ENCODE measurements around the gene UBE2G2. TPM values are rescaled to one million over a fixed set of nuclear protein-coding genes. Genes with fewer than 3 reads are reported as not detected.

UBE2G2 gene
- total and polyA plus RNA-seq, 2 donors (not counting 3 experiments of a cell fraction or from before 2014, with no cell fraction given), result 95.0 to 114 TPM

GRCh38 chr21:44837537-44837936 lies 35.9 kb upstream of the UBE2G2 start:
- no TSS peak for BruUV-seq (replicated peaks)
- Histone ChIP-seq H4K20me1 (replicated peaks; ENCODE audit: control insufficient read depth, extremely low read depth, insufficient read depth, low read length) (no peaks in the 10 kb centered on the region), H3K9me1 (replicated peaks; ENCODE audit: control insufficient read depth, extremely low read depth, insufficient read depth, low read length) (no peaks in the 10 kb centered on the region), H3K79me2 (ENCODE audit: control insufficient read depth, insufficient read depth, low read length) (no peaks in the 10 kb centered on the region), H3K36me3 (ENCODE audit: control insufficient read depth in 2 of 2, extremely low read depth in 1 of 2, insufficient read depth in 2 of 2, low read length in 2 of 2) (no peaks in the 10 kb centered on the region), H3K27ac (ENCODE audit: insufficient read depth, low read depth, low read length) (no peak overlapping the region), H3K4me2 (ENCODE audit: insufficient read depth, low read length) (no peak overlapping the region), H2AFZ (ENCODE audit: low read depth, low read length) (no peak overlapping the region), H3K9ac (replicated peaks; ENCODE audit: extremely low read depth, insufficient read depth, low read length) (no peak overlapping the region), H3K27me3 (ENCODE audit: control insufficient read depth in 2 of 2, insufficient read depth in 2 of 2, low read length in 2 of 2) (no peaks in the 10 kb centered on the region), H3K4me1 (ENCODE audit: control insufficient read depth, extremely low read depth, insufficient read depth, low read length) (no peaks in the 10 kb centered on the region), H3K9me3 (replicated peaks; ENCODE audit: control insufficient read depth, insufficient read depth, low read length) (no peaks in the 10 kb centered on the region), H3K4me3 (replicated peaks in 1 of 3; ENCODE audit: insufficient read depth in 1 of 3, low read depth in 1 of 3, low read length in 3 of 3) (no peak overlapping the region)
- no peak for FAIRE-seq
- TF ChIP-seq GATA2 (IDR thresholded peaks at IDR 0.05; ENCODE audit: insufficient read depth, insufficient read length, low read depth, low read length), result no peak
- no peak for TF ChIP-seq MAX (IDR thresholded peaks at IDR 0.05; ENCODE audit: insufficient read depth, insufficient read length)
- TF ChIP-seq POLR2A (IDR thresholded peaks at IDR 0.05; ENCODE audit: low read depth, low read length), result no peak
- no peak for TF ChIP-seq MYC (IDR thresholded peaks at IDR 0.05; ENCODE audit: low read depth, low read length)
- no peak for TF ChIP-seq FOS (IDR thresholded peaks at IDR 0.05; ENCODE audit: borderline replicate concordance, insufficient read depth, low read length)
- TF ChIP-seq JUN (IDR thresholded peaks at IDR 0.05; ENCODE audit: borderline replicate concordance, insufficient read depth, insufficient read length, low read depth), result no peak
- no peak for TF ChIP-seq CTCF (IDR thresholded peaks at IDR 0.05; ENCODE audit: extremely low read depth in 1 of 2, insufficient read depth in 1 of 2, low read depth in 1 of 2, low read length in 2 of 2)
- no peak for TF ChIP-seq POLR2AphosphoS5 (IDR thresholded peaks at IDR 0.05; ENCODE audit: insufficient read depth, low read depth, low read length)
- no peak for TF ChIP-seq EZH2 (IDR thresholded peaks at IDR 0.05; ENCODE audit: borderline replicate concordance, low read depth, low read length, severe bottlenecking)
- POLR2A ChIA-PET, result no interaction called here
- intact Hi-C loops (cut with micrococcal nuclease), result no loop called here
- CTCF ChIA-PET, result no interaction called here
- DNase-seq (ENCODE audit: low read depth, low spot score), result no peak
- dilution Hi-C loops (cut with MboI; ENCODE audit: extremely low pct_ligation_motif_present, low sequenced_read_pairs), result no loop called here
